IPS-NIHi7 (cell line): ENCODE data around the gene CCL11.
"Not testable (repeated sequence)": the region's sequence is repeated elsewhere in the genome, so short reads cannot be mapped to it uniquely, and the experiment has no call there.

Source experiments
- DNase-seq: peaks from one replicate; pipeline ENCODE4 v3.0.0; 2012; ENCODE audit warnings: mixed read lengths; ENCODE audit errors: extremely low spot score

Gene CCL11

GRCh38 chr17:34307110-34307509, 21.6 kb downstream of the CCL11 start:
- DNase-seq, result no peak

- DNase-seq, result no peak
These were observed 22.8 kb downstream of the CCL11 start for GRCh38 chr17:34308371-34308770.

GRCh38 chr17:34311291-34311690, 25.7 kb downstream of the CCL11 start:
- no peak for DNase-seq

GRCh38 chr17:34312080-34312479, 26.5 kb downstream of the CCL11 start:
- no peak for DNase-seq

- DNase-seq, result no peak
These were observed 27.6 kb downstream of the CCL11 start for GRCh38 chr17:34313164-34313563.

GRCh38 chr17:34314279-34314678, 28.7 kb downstream of the CCL11 start:
- no peak for DNase-seq

- DNase-seq, result peak; percentile 64
These were observed 32.9 kb downstream of the CCL11 start for GRCh38 chr17:34318474-34318873.

- DNase-seq, result no peak
These were observed 33.5 kb downstream of the CCL11 start, which contains the start of gene CCL8 for GRCh38 chr17:34319039-34319483. Gene CCL8 (plus strand): TSS chr17:34319435. CDS start chr17:34319502, 67 bp downstream.

- no peak for DNase-seq
These were observed 36.4 kb downstream of the CCL11 start for GRCh38 chr17:34321964-34322363.

- not testable (repeated sequence) for DNase-seq
These were observed 42.0 kb downstream of the CCL11 start for GRCh38 chr17:34327580-34327979.

GRCh38 chr17:34337701-34338100, 52.2 kb downstream of the CCL11 start:
- DNase-seq, result no peak
